ENCODE results near the gene SKI. TPM values are rescaled to one million over a fixed set of nuclear protein-coding genes. Genes with fewer than 3 reads are reported as not detected.

The SKI gene
- total RNA-seq, 1 donor from 2014 or later: 66.2 TPM

DNA sequence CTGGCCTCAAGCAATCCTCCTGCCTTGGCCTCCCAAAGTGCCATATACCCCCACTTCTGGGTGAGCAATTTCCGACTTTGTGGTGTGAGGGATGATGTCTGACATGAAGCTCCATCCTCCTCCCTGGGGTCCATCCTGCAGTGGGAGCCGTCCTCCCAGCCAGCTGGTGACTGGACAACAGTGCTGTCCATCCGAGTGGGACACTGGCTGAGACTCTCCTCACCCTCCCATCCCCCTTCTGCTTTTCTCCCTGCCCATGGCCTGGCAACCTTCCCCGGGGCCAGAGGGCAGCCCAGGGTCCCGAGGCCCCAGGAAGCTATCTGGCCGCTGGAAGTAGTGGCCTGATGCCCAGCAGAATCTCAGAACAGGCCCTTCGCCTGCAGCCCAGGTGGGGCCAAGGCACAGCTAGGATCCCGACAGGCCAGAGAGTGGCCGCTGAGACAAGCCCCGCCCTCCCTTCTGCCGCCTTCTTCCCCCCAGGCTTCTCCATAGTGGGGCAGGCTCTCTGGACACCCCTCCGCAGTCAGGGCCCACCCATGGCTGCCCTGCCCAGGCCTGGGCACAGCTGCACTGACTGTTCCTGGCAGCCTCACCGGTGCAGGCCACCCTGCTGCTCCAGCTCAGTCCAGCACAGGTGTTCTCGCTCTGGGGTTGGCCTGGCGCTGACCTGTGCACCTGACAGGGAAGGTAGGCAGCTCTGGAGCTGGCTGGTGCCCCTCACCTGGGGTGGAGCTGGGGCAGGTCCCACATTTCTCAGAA is 25.1 kb upstream of the SKI start:
- Mint-ChIP-seq H3K27ac (ENCODE audit: unreplicated experiment) (no peak overlapping the region), H3K9me3 (ENCODE audit: unreplicated experiment) (no peaks in the 10 kb centered on the region), H3K4me1 (ENCODE audit: low read depth, unreplicated experiment) (peaks cover 4% of the 10 kb centered on the region), H3K36me3 (ENCODE audit: low read depth, unreplicated experiment) (no peaks in the 10 kb centered on the region), H3K27me3 (ENCODE audit: low read depth, unreplicated experiment) (peaks cover 3% of the 10 kb centered on the region), H3K4me3 (ENCODE audit: unreplicated experiment) (no peak overlapping the region)
- DNase-seq (ENCODE audit: low read depth) (no peak), FAIRE-seq (no peak)
- H3K27ac ChIP-seq (ENCODE audit: low read depth, low read length): no peak overlapping the region
- peaks cover 3% of the 10 kb centered on the region for H3K79me2 ChIP-seq (ENCODE audit: insufficient read depth, low read length)
- no peaks in the 10 kb centered on the region for H3K36me3 ChIP-seq (ENCODE audit: insufficient read depth, low read length)
- H3K4me3 ChIP-seq (ENCODE audit: insufficient read depth, low read depth, low read length): no peak overlapping the region
- H3K4me2 ChIP-seq (ENCODE audit: low read length): no peak overlapping the region
- no peaks in the 10 kb centered on the region for H4K20me1 ChIP-seq (ENCODE audit: insufficient read depth, low read length)
- H3K9ac ChIP-seq (ENCODE audit: low read length): no peak overlapping the region
- no peaks in the 10 kb centered on the region for H3K27me3 ChIP-seq (ENCODE audit: insufficient read depth, low read length)
- peaks cover 34% of the 10 kb centered on the region for H3K4me1 ChIP-seq (ENCODE audit: insufficient read depth, low read length)
- H2AFZ ChIP-seq (ENCODE audit: low read depth, low read length): no peak overlapping the region
- H3K9me3 ChIP-seq (ENCODE audit: insufficient read depth, low read depth, low read length): no peaks in the 10 kb centered on the region
- TF ChIP-seq EZH2 (IDR thresholded peaks at IDR 0.05; ENCODE audit: insufficient read depth, low read length): no peak
- TF ChIP-seq, protein P1, sequence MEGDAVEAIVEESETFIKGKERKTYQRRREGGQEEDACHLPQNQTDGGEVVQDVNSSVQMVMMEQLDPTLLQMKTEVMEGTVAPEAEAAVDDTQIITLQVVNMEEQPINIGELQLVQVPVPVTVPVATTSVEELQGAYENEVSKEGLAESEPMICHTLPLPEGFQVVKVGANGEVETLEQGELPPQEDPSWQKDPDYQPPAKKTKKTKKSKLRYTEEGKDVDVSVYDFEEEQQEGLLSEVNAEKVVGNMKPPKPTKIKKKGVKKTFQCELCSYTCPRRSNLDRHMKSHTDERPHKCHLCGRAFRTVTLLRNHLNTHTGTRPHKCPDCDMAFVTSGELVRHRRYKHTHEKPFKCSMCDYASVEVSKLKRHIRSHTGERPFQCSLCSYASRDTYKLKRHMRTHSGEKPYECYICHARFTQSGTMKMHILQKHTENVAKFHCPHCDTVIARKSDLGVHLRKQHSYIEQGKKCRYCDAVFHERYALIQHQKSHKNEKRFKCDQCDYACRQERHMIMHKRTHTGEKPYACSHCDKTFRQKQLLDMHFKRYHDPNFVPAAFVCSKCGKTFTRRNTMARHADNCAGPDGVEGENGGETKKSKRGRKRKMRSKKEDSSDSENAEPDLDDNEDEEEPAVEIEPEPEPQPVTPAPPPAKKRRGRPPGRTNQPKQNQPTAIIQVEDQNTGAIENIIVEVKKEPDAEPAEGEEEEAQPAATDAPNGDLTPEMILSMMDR (IDR thresholded peaks at IDR 0.05; ENCODE audit: insufficient read depth, low read depth, low read length): no peak

DNA sequence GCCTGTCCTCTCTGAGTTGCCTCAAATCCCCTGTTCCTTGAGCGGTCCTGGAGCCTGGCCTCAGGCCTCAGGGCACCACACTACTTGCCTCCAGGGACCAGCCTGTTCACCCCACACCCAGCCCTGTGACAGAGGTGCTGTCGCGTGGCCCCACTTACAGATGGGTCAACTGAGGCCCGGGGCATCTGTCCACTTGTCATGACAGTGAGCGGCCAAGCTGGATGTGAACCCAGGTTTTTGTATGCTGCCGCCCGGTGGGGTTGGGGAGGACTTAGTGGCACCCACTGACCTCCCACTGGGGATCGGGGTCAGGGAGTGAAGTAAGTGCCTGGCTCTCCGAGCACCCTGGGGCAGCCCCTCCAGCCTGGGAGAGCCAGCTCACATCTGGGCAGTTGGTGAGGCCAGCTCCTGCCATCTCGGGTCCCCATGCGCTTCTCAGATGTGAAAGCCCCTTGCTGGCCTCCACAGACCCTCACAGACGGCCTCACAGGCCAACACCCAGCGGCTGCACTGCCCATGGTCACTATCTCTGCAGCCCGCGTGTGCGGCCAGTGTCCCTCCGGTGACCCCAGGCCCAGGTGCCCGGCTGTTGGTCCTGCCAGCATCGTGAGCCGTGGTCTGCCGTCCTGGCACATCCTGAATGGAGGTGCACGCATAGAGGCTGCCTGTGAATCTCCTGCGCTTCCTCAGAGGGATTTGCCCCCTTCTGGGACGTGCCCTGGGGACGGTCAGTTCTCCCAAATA is 24.3 kb upstream of the SKI start:
- Histone ChIP-seq H3K27ac (ENCODE audit: low read depth, low read length) (peak overlapping the region; percentile 53), H3K4me1 (ENCODE audit: insufficient read depth, low read length) (peaks cover 40% of the 10 kb centered on the region), H3K79me2 (ENCODE audit: insufficient read depth, low read length) (peaks cover 3% of the 10 kb centered on the region), H4K20me1 (ENCODE audit: insufficient read depth, low read length) (no peaks in the 10 kb centered on the region), H3K27me3 (ENCODE audit: insufficient read depth, low read length) (no peaks in the 10 kb centered on the region), H2AFZ (ENCODE audit: low read depth, low read length) (peak overlapping the region; percentile 82), H3K4me2 (ENCODE audit: low read length) (peak overlapping the region; percentile 93), H3K36me3 (ENCODE audit: insufficient read depth, low read length) (no peaks in the 10 kb centered on the region), H3K9me3 (ENCODE audit: insufficient read depth, low read depth, low read length) (no peaks in the 10 kb centered on the region), H3K4me3 (ENCODE audit: insufficient read depth, low read depth, low read length) (peak overlapping the region; percentile 60), H3K9ac (ENCODE audit: low read length) (peak overlapping the region; percentile 69)
- TF ChIP-seq, protein P1 (IDR thresholded peaks at IDR 0.05; ENCODE audit: insufficient read depth, low read depth, low read length): no peak
- no peak for TF ChIP-seq EZH2 (IDR thresholded peaks at IDR 0.05; ENCODE audit: insufficient read depth, low read length)
- Mint-ChIP-seq H3K36me3 (ENCODE audit: low read depth, unreplicated experiment) (no peaks in the 10 kb centered on the region), H3K27me3 (ENCODE audit: low read depth, unreplicated experiment) (peaks cover 3% of the 10 kb centered on the region), H3K27ac (ENCODE audit: unreplicated experiment) (no peak overlapping the region), H3K4me3 (ENCODE audit: unreplicated experiment) (no peak overlapping the region), H3K4me1 (ENCODE audit: low read depth, unreplicated experiment) (peaks cover 4% of the 10 kb centered on the region), H3K9me3 (ENCODE audit: unreplicated experiment) (no peaks in the 10 kb centered on the region)
- FAIRE-seq (no peak), DNase-seq (ENCODE audit: low read depth) (no peak)

Data from astrocyte (in vitro differentiated cells and primary cell).